HEK293 (cell line): Measurements from ENCODE around the gene HLA-E.
A peak's percentile ranks its signal among the peaks of the same experiment; 100 is the strongest.

Experiments used
- CTCF ChIA-PET: fragments of 350-600 bp; formaldehyde crosslinking; extraction: SDS; loops from one replicate; lab custom pipeline; 2021; ENCODE audit warnings: antibody characterized with exemption; lab: Yijun Ruan, JAX
- POLR2A ChIA-PET: fragments of 300-600 bp; formaldehyde crosslinking; extraction: SDS; loops from one replicate; lab custom pipeline; 2020; ENCODE audit warnings: antibody characterized with exemption, inconsistent platforms; lab: Yijun Ruan, JAX
- H3K27ac ChIP-seq: fragments of 200-500 bp; sonication (Bioruptor generic); 2 replicates; pipeline ENCODE4 v1.5.1; 2014; ENCODE audit warnings: low read depth, low read length, control low read depth, inconsistent platforms; ENCODE audit errors: extremely low read depth
- H3K36me3 ChIP-seq, 2 experiments: fragments of 200-500 bp in 1 of 2; sonication (Bioruptor generic) in 1 of 2; 1 replicate in 1 of 2; 2 replicates in 1 of 2; pipeline ENCODE4 v1.5.1; 2014 to 2017; ENCODE audit warnings: inconsistent platforms in 2 of 2, low read length in 2 of 2; ENCODE audit not compliant: control insufficient read depth in 2 of 2, insufficient read depth in 1 of 2
- H3K4me1 ChIP-seq: fragments of 200-500 bp; sonication (Bioruptor generic); 2 replicates; pipeline ENCODE4 v1.5.1; 2014; ENCODE audit warnings: mild to moderate bottlenecking, low read length, inconsistent platforms; ENCODE audit not compliant: control insufficient read depth, insufficient read depth
- H3K4me3 ChIP-seq: 2 replicates; pipeline ENCODE4 v1.5.1; 2011; ENCODE audit warnings: low read depth, mild to moderate bottlenecking, control low read depth, low read length, moderate library complexity
- H3K9me3 ChIP-seq: fragments of 200-500 bp; sonication (Bioruptor generic); 2 replicates; pipeline ENCODE4 v1.5.1; 2014; ENCODE audit warnings: low read depth, low read length, inconsistent platforms; ENCODE audit not compliant: control insufficient read depth, insufficient read depth
- EGR2 ChIP-seq: fragments of 450-650 bp; formaldehyde crosslinking; IDR thresholded peaks from 2 replicates; pipeline ENCODE4 v1.5.1; 2016; ENCODE audit warnings: low read depth, missing biosample characterization, missing genetic modification characterization
- GLI2 ChIP-seq: fragments of 450-650 bp; formaldehyde crosslinking; IDR thresholded peaks from 2 replicates; pipeline ENCODE4; 2017; ENCODE audit warnings: missing biosample characterization, missing genetic modification characterization, low read depth, borderline replicate concordance
- PRDM4 ChIP-seq: fragments of 450-650 bp; formaldehyde crosslinking; IDR thresholded peaks from 2 replicates; pipeline ENCODE4 v1.5.1; 2017; ENCODE audit warnings: missing biosample characterization, missing genetic modification characterization
- REST ChIP-seq: fragments of 450-650 bp; formaldehyde crosslinking; IDR thresholded peaks from 2 replicates; pipeline ENCODE4 v1.5.1; 2016; ENCODE audit warnings: missing biosample characterization, missing genetic modification characterization
- TRIM28 ChIP-seq: IDR thresholded peaks from 2 replicates; pipeline ENCODE4 v1.6.1; 2011; ENCODE audit warnings: low read length, control low read depth, borderline replicate concordance
- ZFP41 ChIP-seq: fragments of 450-650 bp; formaldehyde crosslinking; IDR thresholded peaks from 2 replicates; pipeline ENCODE4 v1.5.1; 2016; ENCODE audit warnings: missing biosample characterization, missing genetic modification characterization, borderline replicate concordance
- ZIC2 ChIP-seq: fragments of 450-650 bp; formaldehyde crosslinking; IDR thresholded peaks from 2 replicates; pipeline ENCODE4 v1.5.1; 2016; ENCODE audit warnings: missing biosample characterization, missing genetic modification characterization
- ZNF362 ChIP-seq: fragments of 450-650 bp; formaldehyde crosslinking; IDR thresholded peaks from 2 replicates; pipeline ENCODE4 v1.5.1; 2016; ENCODE audit warnings: missing biosample characterization, missing genetic modification characterization
- ZNF776 ChIP-seq: fragments of 450-650 bp; formaldehyde crosslinking; IDR thresholded peaks from 2 replicates; pipeline ENCODE4 v1.5.0; 2017; ENCODE audit warnings: missing biosample characterization, missing genetic modification characterization, borderline replicate concordance
- ZNF830 ChIP-seq: fragments of 450-650 bp; IDR thresholded peaks from 2 replicates; pipeline ENCODE4 v1.5.0; 2018; ENCODE audit warnings: missing biosample characterization, missing genetic modification characterization, low read depth, mild to moderate bottlenecking, moderate library complexity
- TF ChIP-seq, protein P1 (sequence below): fragments of 450-650 bp; IDR thresholded peaks from 2 replicates; pipeline ENCODE4 v1.5.1; 2018; ENCODE audit warnings: missing biosample characterization, missing genetic modification characterization

Gene HLA-E

GRCh38 chr6:30459145-30459544, 30.2 kb upstream of the HLA-E start:
- H3K36me3 ChIP-seq = no peaks in the 10 kb centered on the region
- CTCF ChIA-PET = interaction anchor here (0.9 to 2.0 kb wide), 4 partner anchors 8 to 86 kb away, joined by 3 to 5 read pairs (median 3); no protein-coding TSS in a partner anchor
- no peak overlapping the region for H3K27ac ChIP-seq
- peak; percentile 81; the same call in 1 of the 2 replicates for TF ChIP-seq TRIM28
- TF ChIP-seq PRDM4 (tag by site-specific recombination) = no peak
- no peak overlapping the region for H3K4me3 ChIP-seq
- H3K9me3 ChIP-seq = no peaks in the 10 kb centered on the region
- no peaks in the 10 kb centered on the region for H3K4me1 ChIP-seq
- POLR2A ChIA-PET = no interaction called here

DNA sequence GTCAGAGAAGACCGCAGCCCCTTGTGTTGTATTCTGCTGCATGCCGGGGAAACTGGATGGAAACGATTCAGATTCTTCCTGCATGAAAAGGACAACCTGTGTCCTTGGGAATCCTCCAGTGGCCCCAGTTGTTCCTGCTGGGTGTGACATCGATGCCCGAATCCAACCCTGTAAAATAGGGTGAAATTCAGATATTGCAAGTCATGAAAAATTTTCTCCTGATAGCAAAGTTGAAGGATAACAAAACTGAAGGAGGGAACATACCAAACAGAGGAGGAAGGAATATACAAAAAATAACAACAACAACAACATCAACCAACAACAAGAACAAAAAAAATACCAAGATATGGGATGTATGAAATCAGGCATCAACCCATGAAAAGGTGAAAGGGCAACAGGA, 28.3 kb upstream of the HLA-E start:
- H3K4me3 ChIP-seq = no peak overlapping the region
- ChIA-PET POLR2A (no interaction called here), CTCF (no interaction called here)
- H3K36me3 ChIP-seq = no peaks in the 10 kb centered on the region
- H3K9me3 ChIP-seq = no peaks in the 10 kb centered on the region
- no peaks in the 10 kb centered on the region for H3K4me1 ChIP-seq
- TF ChIP-seq REST (no peak), ZNF776 (no peak), ZIC2 (tag by site-specific recombination) (no peak), EGR2 (tag by site-specific recombination) (no peak)
- TF ChIP-seq, protein P1, sequence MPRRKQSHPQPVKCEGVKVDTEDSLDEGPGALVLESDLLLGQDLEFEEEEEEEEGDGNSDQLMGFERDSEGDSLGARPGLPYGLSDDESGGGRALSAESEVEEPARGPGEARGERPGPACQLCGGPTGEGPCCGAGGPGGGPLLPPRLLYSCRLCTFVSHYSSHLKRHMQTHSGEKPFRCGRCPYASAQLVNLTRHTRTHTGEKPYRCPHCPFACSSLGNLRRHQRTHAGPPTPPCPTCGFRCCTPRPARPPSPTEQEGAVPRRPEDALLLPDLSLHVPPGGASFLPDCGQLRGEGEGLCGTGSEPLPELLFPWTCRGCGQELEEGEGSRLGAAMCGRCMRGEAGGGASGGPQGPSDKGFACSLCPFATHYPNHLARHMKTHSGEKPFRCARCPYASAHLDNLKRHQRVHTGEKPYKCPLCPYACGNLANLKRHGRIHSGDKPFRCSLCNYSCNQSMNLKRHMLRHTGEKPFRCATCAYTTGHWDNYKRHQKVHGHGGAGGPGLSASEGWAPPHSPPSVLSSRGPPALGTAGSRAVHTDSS (tag by site-specific recombination) = no peak
- H3K27ac ChIP-seq = no peak overlapping the region

- Histone ChIP-seq H3K9me3 (no peaks in the 10 kb centered on the region), H3K4me3 (no peak overlapping the region), H3K36me3 (no peaks in the 10 kb centered on the region), H3K4me1 (no peaks in the 10 kb centered on the region), H3K27ac (no peak overlapping the region)
- CTCF ChIA-PET = no interaction called here
- TF ChIP-seq ZNF362 (tag by site-specific recombination) = no peak
- TF ChIP-seq ZFP41 = no peak
- TF ChIP-seq ZNF830 (tag by site-specific recombination) = no peak
- no peak for TF ChIP-seq GLI2
- TF ChIP-seq, all 188 proteins: peak for 0
- POLR2A ChIA-PET = no interaction called here
Observed at GRCh38 chr6:30462482-30462881, 26.8 kb upstream of the HLA-E start.
